Esophagus squamous epithelium (tissue), 5 donors: Measurements from ENCODE around the gene DGLUCY. TPM values are rescaled to one million over a fixed set of nuclear protein-coding genes. Genes with fewer than 3 reads are reported as not detected.

Experiments
- DNase-seq: peaks from one replicate; lab custom pipeline; 2025; lab: John Stamatoyannopoulos, UW
- H3K27ac ChIP-seq, 4 donors: fragments of 200-600 bp; sonication (generic); one replicate each; pipeline ENCODE4 v1.5.1; 2016 to 2019; ENCODE audit warnings: mild to moderate bottlenecking in 1 of 4
- H3K27me3 ChIP-seq, 4 donors: fragments of 200-600 bp; sonication (generic); 1 replicate in 3 of 4; 2 replicates in 1 of 4; pipeline versions ENCODE4 v1.5.1 to v1.6.0; 2017 to 2021; ENCODE audit warnings: antibody characterized with exemption in 1 of 4
- H3K36me3 ChIP-seq, 3 donors: fragments of 200-600 bp; sonication (generic); one replicate each; pipeline ENCODE4 v1.5.1; 2016 to 2019
- H3K4me1 ChIP-seq, 3 donors: fragments of 200-600 bp; sonication (generic); one replicate each; pipeline ENCODE4 v1.5.1; 2017 to 2019
- H3K4me3 ChIP-seq, 4 donors: fragments of 200-600 bp; sonication (generic); 1 replicate in 3 of 4; 2 replicates in 1 of 4; pipeline ENCODE4 v1.5.1; 2016 to 2019; ENCODE audit warnings: mild to moderate bottlenecking in 2 of 4, moderate library complexity in 1 of 4
- H3K9me3 ChIP-seq, 3 donors: fragments of 200-600 bp; sonication (generic); one replicate each; pipeline ENCODE4 v1.5.1; 2016 to 2019
- POLR2A ChIP-seq, 4 donors: fragments of 450-650 bp; IDR thresholded peaks; one replicate each; pipeline ENCODE4 v1.6.1; 2017; ENCODE audit warnings: antibody characterized with exemption in 4 of 4, mild to moderate bottlenecking in 4 of 4, moderate library complexity in 3 of 4
- WGBS, 2 donors: methylation state at CpG; one replicate each; pipeline ENCODE4 v1.1.5; 2018; 5-methylcytosine and 5-hydroxymethylcytosine counted together
- intact Hi-C: fragments of 100-400 bp; cut with DNase I; formaldehyde crosslinking; loops from one replicate; pipeline ENCODE4 v1.15.0; 2022
- total RNA-seq, 4 donors: library from RNA; depleted of rRNA; stranded (reverse); fragments of >200 nt; gene quantifications; one replicate each; pipeline ENCODE4 v1.1.0, GENCODE V29; 2016
- TF ChIP-seq, protein P1 (sequence below), 6 experiments: fragments of 450-650 bp in 4 of 6; fragments of 200-600 bp in 2 of 6; sonication (generic) in 2 of 6; IDR thresholded peaks; one replicate each; pipeline ENCODE4 v1.5.1; 2016 to 2019; ENCODE audit warnings: antibody characterized with exemption in 6 of 6, mild to moderate bottlenecking in 4 of 6, moderate library complexity in 4 of 6
- donor health status: DM: yes; HTN: yes; CAD: no.

Gene DGLUCY
- total RNA-seq, 4 donors from 2014 or later = 32.6 to 51.3 (median 38.9) TPM

DNA sequence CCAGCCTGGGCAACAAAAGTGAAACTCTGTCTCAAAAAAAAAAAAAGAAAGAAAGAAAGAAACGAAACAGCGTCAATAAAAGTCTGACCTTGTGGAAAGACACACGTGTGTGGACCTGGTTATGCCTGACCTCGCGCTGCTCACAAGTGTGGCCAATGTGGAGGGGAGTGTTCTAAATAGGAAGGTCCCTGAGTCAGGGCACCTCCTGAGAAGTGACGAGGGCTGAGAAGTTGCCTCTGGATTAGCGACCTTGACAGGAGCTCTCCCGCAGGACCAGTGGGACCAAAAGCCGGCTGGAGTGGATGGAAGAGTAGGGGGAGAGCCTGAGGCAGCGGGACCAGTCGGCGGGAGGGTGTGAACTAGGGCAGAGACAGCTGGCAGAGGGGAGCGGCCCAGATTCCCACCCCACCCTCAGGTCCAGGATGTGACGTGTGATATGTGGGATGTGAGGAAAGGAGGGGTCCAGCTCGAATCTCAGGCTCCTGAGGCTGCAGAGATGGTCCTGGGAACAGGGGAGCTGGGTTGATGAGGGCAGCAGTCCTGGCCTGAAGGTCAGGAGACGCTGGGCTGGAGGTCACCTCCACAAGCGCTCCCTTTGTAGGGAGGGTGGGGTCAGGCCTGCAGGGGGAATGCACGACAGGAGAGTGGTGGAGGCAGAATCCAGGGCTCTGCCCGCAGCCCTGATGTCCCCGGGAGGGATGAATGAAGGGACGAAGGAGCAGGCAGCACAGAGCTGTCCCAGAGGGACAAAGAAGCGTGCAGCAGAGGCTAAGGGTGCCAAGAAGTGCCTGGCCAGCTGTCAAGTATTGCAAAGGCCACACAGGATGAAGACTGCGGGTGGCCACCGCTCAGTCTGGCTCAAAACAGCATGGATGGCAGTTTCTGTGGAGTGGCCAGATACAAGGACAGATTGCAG lies 155.5 kb downstream of the DGLUCY start:
- Histone ChIP-seq H3K27me3 (peaks cover 0 to 5% (median 0%) of the 10 kb centered on the region in 4 donors), H3K36me3 (peaks cover 6 to 28% (median 9%) of the 10 kb centered on the region in 3 donors), H3K9me3 (no peaks in the 10 kb centered on the region), H3K4me3 (peak overlapping the region in 3 of 4 donors; percentile 10 to 35 (median 15)), H3K27ac (no peak overlapping the region), H3K4me1 (peaks cover 10 to 30% (median 24%) of the 10 kb centered on the region in 3 donors)
- intact Hi-C loops = no loop called here
- DNase-seq = no peak
- WGBS, 2 donors = 57 to 69% methylated on average over 13 to 23 of the region's 24 CpGs
- TF ChIP-seq POLR2A (IDR thresholded peaks at IDR 0.05) = no peak
- TF ChIP-seq, protein P1, sequence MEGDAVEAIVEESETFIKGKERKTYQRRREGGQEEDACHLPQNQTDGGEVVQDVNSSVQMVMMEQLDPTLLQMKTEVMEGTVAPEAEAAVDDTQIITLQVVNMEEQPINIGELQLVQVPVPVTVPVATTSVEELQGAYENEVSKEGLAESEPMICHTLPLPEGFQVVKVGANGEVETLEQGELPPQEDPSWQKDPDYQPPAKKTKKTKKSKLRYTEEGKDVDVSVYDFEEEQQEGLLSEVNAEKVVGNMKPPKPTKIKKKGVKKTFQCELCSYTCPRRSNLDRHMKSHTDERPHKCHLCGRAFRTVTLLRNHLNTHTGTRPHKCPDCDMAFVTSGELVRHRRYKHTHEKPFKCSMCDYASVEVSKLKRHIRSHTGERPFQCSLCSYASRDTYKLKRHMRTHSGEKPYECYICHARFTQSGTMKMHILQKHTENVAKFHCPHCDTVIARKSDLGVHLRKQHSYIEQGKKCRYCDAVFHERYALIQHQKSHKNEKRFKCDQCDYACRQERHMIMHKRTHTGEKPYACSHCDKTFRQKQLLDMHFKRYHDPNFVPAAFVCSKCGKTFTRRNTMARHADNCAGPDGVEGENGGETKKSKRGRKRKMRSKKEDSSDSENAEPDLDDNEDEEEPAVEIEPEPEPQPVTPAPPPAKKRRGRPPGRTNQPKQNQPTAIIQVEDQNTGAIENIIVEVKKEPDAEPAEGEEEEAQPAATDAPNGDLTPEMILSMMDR (IDR thresholded peaks at IDR 0.05) = no peak

GRCh38 chr14:91270188-91270587 lies 156.3 kb downstream of the DGLUCY start:
- TF ChIP-seq POLR2A (IDR thresholded peaks at IDR 0.05) = no peak
- TF ChIP-seq, protein P1 (IDR thresholded peaks at IDR 0.05) = no peak

DNA sequence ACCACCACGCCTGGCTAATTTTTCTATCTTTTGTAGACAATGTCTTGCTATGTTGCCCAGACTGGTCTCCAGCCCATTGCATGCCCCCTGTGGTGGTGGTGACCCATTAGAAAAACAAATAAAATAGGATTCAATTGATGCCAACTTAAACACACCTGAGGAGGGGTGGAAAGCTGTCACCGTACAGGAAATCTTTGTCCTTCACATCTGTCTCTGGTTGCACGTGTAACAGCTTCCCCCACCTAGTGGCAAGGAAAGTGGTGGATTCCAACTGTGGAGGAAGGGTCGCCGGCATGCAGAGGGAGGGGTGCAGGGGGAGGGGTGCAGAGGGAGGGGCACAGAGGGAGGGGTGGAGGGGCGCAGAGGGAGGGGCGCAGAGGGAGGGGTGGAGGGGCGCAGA lies 156.7 kb downstream of the DGLUCY start:
- H3K4me1 ChIP-seq = peaks cover 0 to 18% (median 15%) of the 10 kb centered on the region in 3 donors
- H3K27me3 ChIP-seq = no peaks in the 10 kb centered on the region
- DNase-seq = no peak
- H3K4me3 ChIP-seq = no peak overlapping the region
- WGBS, 2 donors = 72 to 90% methylated on average over 2 to 3 of the region's 8 CpGs
- TF ChIP-seq, protein P1 (IDR thresholded peaks at IDR 0.05) = no peak
- TF ChIP-seq POLR2A (IDR thresholded peaks at IDR 0.05) = no peak
- intact Hi-C loops = no loop called here
- no peaks in the 10 kb centered on the region for H3K9me3 ChIP-seq
- H3K36me3 ChIP-seq = peaks cover 6 to 41% (median 9%) of the 10 kb centered on the region in 3 donors
- no peak overlapping the region for H3K27ac ChIP-seq

More at GRCh38 chr14:91270188-91270587, 156.3 kb downstream of the DGLUCY start:
- intact Hi-C loops = no loop called here
- DNase-seq = no peak
- H3K27me3 ChIP-seq = no peaks in the 10 kb centered on the region
- peaks cover 1 to 22% (median 17%) of the 10 kb centered on the region in 3 donors for H3K4me1 ChIP-seq
- no peak overlapping the region for H3K4me3 ChIP-seq
- no peak overlapping the region for H3K27ac ChIP-seq
- WGBS, 2 donors = 95 to 100% methylated on average over 5 to 6 of the region's 6 CpGs
- H3K9me3 ChIP-seq = no peaks in the 10 kb centered on the region
- peaks cover 6 to 37% (median 9%) of the 10 kb centered on the region in 3 donors for H3K36me3 ChIP-seq

DNA sequence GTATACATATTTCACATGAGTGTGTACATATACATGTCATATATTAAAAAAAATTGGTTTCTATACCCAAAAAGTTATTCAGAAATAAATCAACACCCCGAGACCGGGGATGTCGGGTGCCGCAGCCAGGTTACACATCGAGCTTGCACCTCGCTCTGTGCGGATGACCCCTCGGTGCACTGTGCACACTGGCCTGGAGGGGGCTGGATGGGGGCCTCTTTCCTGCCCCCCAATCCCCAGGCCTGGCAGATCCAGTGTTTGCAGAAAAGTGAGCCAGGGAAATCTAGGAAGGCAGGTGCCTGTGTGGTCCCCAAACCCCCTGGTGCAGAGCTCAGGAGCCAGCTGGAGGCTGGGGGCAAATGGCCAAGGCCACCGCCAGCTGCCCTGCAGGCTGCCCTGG lies 157.8 kb downstream of the DGLUCY start:
- no peak for DNase-seq
- H3K4me3 ChIP-seq = no peak overlapping the region
- no peaks in the 10 kb centered on the region for H3K9me3 ChIP-seq
- H3K36me3 ChIP-seq = peaks cover 6 to 48% (median 9%) of the 10 kb centered on the region in 3 donors
- 85 to 93% methylated on average over 8 of the region's 9 CpGs for WGBS, 2 donors
- intact Hi-C loops = no loop called here
- no peak overlapping the region for H3K27ac ChIP-seq
- no peaks in the 10 kb centered on the region for H3K27me3 ChIP-seq
- peaks cover 0 to 15% (median 13%) of the 10 kb centered on the region in 3 donors for H3K4me1 ChIP-seq
- no peak for TF ChIP-seq POLR2A (IDR thresholded peaks at IDR 0.05)
- TF ChIP-seq, protein P1 (IDR thresholded peaks at IDR 0.05) = no peak
